SH-SY5Y (cell line): Measurements from ENCODE around the gene MX2.

Experiments used
- GATA2 ChIP-seq: IDR thresholded peaks from 2 replicates; pipeline ENCODE4 v1.6.1; 2011; ENCODE audit warnings: mild to moderate bottlenecking, low read depth, low read length
- GATA3 ChIP-seq: IDR thresholded peaks from 2 replicates; pipeline ENCODE4 v1.6.1; 2011; ENCODE audit warnings: low read depth, mild to moderate bottlenecking, low read length, moderate library complexity

GRCh38 chr21:41387042-41387819 is 25.4 kb downstream of the MX2 start:
- TF ChIP-seq GATA3 (no peak), GATA2 (no peak)
